HCEC 1CT (cell line): ENCODE measurements around the gene SORCS3.

Experiments used
- DNase-seq: peaks from one replicate; pipeline ENCODE4 v3.0.0-alpha.2; 2017

Gene SORCS3

DNA sequence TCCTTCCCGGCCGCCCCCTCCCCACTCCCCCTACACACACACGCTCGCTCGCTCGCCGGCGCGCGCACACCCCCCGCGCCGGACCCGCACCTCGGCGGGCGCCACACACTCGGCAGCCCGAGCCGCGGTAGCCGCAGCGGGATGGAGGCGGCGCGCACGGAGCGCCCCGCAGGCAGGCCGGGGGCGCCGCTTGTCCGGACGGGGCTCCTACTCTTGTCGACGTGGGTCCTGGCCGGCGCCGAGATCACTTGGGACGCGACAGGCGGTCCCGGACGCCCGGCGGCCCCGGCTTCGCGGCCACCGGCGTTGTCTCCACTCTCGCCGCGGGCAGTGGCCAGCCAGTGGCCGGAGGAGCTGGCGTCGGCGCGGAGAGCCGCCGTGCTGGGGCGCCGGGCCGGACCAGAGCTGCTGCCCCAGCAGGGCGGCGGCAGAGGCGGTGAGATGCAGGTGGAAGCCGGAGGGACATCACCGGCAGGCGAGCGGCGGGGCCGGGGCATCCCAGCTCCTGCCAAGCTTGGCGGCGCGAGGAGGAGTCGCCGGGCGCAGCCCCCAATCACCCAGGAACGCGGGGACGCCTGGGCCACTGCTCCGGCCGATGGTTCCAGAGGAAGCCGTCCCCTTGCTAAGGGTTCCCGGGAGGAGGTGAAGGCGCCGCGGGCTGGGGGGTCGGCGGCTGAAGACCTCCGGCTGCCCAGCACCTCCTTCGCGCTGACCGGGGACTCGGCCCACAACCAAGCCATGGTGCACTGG, at the start of gene SORCS3:
SORCS3 (plus strand) TSS at position 104 of the 750 bp plus-strand sequence.
- no peak for DNase-seq

DNA sequence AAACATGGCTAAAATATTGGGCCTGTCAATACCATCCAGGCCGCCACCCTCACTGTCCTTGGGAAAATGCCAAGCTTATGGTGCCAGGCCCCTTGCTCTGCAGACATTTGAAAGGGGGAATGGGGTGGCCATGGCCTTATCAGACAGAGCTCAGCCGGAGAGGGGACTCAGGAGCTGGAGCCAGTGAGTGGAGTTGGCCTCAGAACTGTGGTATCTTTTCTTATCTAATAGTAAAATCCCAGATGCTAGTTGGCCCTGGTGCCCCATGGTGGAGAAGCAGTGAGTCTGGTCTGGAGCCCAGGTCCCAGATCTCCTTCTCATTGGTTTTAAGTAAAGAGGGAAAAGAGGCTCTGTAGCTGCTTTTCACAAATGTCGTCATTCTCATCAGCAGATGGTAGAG, 49.6 kb upstream of the SORCS3 start:
- no peak for DNase-seq

DNA sequence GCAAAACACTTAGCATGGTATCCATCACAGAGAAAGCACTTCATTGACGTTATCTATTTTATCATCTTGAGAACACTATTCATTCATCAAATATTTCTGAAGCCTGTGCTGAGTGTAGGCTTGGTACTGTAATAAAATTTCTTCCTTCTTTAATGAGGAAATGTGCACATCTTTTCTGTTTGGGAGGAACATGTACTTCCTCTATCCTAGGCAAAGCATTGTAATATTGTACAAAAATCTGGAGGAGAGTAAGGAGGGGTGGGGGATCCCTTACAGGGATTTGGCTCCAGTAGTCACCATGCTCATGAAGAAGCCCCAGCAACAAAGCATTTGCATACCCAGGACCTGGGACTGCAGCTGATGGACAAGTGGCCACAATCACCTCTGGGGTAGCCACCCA, 39.9 kb upstream of the SORCS3 start:
- no peak for DNase-seq

DNA sequence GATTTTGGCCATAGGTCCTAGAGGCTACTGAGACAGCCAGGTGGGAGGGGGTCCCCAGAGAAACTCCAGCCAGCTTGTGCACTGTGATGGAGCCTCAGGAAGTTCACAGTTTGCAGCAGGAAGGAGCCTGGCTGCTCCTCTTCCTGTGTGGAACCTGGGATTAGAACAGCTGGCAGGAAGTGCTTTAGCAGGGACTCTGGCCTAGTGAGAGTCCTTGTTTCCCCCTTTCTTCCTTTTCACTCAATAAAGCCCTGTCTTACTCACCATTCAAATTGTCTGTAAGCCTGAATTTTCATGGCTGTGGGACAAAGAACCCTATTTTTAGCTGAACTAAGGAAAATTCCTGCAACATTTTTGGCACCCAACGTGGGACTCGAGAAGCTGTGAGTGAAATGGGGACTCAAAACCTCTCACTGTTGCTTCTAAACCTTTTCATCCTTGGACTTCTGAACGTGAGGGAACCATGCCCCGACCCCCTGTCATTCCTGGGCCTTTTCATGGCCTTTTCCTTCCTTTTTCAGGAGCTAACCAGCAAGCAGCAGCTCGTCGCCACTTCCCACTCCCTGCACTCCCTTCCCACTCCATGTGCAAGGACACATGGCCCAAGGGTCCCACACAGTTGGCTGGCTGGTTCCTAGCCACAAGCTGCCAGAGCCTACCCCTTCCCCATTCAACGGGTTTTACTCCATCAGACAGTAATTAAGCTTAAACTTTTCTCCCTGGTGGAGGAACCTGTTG, 32.8 kb upstream of the SORCS3 start:
- no peak for DNase-seq

DNA sequence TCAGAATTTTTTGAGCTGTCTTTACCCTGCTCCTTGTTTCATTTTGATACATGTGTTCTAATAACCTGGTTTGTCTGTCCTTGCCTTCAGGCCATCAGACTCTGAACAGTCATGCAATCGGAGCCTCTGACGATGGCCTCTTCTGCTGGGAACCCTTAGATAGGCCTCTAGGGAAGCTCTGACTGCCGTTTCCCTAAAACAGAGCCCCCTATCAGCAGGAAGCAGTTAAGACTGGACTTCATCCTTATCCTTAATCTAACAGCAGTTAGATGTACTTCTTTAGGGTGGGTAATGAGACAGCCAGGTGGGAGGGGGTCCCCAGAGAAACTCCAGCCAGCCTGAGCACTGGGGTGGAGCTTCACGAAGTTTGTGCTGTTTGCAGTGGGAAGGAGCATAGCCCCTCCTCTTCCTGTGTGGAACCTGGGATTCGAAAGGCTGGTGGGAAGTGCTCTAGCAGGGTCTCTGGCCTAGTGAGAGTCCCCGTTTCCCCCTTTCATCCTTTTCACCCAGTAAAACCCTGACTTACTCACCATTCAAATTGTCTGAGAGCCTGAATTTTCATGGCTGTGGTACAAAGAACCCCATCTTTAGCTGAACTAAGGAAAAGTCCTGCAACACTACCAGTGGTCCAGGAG, 28.4 kb upstream of the SORCS3 start:
- no peak for DNase-seq

DNA sequence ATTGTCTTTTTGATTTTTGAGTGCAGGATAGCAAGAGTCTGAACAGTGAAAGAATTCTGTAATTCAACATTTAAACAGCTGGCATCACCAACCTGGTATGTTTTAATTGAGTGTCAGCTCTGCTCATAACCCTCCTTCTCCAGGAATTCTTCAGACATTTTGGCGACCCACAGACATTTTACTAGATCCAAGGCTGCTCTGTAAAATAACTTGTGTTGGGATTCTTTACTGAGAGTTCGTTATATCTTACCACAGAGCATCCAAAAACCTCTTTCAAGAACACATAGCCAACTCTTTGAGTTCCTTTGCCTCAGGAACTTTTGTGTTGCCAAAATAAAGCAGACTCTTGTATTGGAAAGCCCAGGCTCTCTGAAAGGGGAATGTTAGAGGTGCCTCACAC, 27.7 kb upstream of the SORCS3 start:
- no peak for DNase-seq

DNA sequence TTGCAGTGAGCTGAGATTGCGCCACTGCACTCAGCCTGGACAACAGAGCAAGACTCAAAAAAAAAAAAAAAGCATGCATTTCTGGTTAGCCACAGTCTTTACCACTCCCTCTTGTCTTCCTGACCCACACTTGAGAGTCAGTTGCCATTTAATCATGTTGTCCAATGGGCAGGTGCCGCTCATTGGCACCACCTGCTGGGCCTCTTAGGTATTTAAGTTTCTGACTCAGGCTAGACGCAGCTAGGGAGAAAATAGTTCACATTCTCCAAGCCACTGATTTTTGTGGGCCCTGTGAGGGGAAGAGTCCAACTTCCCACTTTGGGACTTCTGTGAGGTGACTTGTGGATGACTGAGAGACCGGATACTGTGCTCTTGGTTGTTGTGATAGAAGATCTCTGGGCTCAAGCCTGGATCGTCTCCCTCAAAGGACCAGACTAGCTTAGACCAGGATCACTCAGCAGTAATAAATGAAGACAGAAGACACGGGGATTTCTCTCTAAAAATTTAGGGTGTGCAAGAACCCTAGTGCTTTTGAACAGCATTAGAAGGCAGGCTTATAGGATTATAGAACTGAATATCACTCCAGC, 26.8 kb upstream of the SORCS3 start:
- peak; percentile 7 for DNase-seq

DNA sequence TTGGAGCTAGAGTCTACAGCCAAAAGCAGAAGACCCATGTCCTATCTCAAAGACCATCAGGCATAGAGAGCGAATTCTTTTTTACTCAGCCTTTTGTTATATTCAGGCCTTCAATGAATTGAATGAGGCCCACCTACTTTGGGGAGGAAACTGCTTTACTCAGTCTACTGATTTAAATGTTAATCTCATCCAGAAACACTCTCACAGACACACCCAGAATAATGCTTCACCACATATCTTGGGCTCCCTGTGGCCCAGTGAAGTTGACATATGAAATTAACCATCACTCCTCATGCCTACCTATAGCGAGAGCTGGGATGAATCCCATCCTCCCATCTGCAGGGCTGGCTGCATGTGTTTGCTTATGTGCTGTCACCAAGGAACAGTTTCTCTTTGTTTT, 26.0 kb upstream of the SORCS3 start:
- DNase-seq = no peak

DNA sequence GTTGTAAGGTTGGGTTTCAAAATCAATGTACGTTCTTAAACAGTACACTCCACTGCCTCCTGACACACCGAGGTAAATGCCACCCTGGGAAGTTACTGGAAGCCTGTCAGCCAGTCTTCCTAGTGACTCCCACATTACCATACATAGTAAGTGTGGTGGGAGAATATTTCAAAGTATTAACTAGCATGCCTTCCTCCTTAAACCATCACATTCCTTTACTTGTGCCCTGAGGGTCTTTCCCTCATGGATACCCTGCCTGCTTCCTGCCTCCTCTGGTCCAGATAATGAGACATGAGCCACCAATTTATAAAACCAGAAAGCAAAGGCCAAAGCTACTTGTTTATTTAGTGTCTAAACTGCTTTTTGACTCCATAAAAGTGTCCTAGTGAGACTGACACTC, 23.3 kb upstream of the SORCS3 start:
- DNase-seq = no peak

DNA sequence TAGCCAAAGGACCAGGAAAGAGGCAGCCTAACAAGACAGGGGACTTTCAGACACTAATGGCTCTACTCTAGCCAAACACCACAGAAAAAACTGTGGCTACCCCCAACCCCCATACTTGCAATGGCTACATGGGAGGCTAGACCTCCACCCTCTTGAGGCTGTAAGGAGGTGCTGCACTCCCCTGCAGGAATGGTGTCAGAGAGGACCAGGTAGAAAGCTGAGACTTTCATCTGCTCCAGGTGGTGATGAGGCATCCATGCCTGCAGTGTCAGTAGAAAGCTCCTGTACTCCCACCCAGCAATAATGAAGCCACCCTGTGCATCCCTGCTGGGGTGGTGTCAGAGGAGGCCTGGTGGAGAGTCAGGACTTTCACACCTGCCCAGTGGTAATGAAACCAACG, 18.9 kb upstream of the SORCS3 start:
- no peak for DNase-seq

DNA sequence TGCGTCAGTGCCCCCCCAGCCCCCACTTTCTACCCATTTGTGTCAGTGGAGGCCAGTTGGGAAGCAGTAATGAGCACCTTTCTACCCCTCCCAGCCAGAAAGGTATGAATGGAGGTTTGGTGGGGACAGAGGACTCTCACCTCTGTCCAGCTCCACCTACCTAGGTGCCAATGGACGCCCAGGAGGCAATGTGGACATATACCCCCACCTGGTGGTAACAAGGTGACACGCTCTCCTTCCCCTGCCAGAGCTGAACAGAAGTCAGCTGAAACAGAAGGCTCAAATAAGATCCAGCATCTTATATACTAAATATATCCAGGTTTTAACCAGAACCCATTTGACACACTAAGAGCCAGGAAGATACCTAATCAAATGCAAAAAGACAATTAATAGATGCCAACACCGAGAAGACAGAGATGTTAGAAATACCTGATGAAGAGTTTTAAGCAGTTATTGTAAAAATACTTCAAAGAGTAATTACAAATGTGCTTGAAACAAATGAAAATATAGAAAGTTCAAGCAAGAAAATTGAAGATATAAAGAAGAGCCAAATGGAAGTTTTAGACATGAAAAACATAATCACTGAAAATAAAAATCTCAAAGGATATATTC, 18.4 kb upstream of the SORCS3 start:
- no peak for DNase-seq

DNA sequence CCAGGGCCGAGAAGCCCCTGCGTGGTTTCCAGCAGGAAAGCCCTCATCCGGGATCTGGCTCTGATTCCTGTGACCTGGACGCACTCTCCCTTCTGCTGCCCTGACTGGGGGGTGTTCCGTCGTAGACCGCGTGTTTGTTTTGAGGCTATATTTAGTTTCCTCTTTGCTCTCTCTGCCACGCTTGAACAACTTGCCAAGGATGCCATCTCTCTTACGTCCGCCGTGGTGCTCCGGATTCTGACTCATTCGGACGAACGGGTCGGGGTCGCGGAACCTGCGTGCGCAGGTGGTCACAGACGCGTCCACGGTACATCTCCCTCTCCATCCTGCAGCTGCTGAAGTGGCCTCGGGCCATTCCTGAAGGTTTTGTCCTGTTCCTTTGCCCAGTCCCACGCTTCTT, 10.4 kb upstream of the SORCS3 start:
- no peak for DNase-seq

DNA sequence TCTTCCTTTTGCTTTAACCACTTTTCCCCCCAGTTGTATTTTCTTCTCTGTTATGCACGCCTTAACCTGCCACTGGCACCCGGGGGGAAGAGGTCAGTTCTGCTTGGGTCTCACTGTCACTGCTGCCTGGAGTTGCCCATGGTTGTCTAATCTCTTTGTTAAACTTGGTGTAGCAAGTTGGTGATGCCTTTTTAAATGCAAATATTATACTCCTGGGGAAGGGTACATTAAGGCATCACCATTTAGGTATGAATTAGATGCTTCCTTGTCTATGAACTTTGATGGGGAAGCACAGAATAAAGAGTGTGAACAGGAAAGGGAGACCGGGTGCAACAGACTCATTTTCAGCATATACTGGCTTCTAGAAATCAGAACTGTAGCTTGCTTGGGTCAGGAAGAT, 9.1 kb upstream of the SORCS3 start:
- no peak for DNase-seq

DNA sequence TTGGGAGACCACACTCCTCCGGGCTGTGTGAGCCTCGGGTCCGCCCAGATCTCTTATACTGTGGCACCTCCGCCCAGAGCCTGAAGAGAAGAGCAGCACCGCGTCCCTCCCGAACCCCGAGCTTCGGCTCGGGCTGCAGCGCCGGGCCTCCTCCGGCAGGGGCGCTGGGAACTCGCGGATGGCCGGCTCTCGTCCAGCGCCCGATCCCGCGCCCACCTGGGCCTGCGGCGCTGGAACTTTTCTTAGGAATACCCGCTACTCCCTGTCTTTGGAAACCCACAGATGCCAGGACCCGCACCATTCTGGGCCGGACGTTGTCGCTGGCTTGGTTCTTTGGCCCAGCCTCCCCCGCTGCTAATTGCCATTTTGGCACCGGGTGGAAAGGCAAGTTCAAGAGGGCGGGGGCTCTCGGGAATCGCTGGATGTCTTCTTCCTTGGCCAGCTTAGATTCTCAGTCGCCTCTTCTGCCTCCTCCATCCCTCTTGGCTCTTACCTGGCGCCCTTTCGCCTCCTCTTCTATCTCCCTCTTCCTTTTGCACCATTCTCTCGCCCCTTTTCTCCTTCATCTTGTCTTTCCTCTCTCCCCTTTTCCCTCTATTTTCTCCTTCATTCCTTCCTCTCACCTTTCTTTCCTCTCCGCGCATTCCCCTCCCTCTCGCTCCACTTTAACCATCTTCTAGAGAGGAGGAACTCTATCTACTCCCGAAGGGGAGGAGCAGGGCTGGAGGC, 2.1 kb upstream of the SORCS3 start:
- DNase-seq = no peak

DNA sequence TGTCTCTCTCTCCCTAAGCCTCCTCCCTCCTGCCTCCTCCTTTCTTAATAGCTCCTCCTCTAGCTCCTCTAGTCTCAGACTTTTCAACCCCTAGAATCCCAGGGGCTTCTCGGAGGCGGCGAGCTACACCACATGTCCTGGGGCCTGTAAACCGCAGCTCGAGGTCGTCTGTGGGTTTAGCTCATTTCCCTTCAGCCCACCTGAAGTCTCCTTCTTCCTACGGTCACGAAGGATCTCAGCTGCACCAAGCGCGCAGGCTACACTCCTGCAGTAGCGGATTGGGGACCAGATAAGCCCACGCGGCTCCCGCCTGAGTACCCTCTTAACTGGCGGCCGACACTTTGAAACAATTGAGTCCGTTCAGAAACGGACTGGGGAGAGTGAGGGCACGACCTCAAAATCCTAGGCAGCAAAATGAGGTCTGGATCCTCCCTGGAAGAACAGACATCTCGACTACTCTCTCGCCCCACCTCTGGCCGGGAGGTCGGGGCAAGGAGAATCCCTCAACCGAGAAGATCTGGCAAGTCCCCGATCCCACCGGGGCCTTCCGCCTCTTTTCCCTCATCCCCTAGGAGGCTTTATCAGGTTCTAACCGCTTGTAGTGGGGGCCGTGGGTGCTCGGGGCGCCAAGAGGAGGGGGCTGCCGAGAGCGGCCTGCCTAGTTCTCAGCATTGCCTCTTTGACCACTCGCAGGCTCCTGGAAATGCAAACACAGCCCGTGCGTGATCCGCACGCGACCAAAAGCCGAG, 1.3 kb upstream of the SORCS3 start:
- DNase-seq = no peak

DNA sequence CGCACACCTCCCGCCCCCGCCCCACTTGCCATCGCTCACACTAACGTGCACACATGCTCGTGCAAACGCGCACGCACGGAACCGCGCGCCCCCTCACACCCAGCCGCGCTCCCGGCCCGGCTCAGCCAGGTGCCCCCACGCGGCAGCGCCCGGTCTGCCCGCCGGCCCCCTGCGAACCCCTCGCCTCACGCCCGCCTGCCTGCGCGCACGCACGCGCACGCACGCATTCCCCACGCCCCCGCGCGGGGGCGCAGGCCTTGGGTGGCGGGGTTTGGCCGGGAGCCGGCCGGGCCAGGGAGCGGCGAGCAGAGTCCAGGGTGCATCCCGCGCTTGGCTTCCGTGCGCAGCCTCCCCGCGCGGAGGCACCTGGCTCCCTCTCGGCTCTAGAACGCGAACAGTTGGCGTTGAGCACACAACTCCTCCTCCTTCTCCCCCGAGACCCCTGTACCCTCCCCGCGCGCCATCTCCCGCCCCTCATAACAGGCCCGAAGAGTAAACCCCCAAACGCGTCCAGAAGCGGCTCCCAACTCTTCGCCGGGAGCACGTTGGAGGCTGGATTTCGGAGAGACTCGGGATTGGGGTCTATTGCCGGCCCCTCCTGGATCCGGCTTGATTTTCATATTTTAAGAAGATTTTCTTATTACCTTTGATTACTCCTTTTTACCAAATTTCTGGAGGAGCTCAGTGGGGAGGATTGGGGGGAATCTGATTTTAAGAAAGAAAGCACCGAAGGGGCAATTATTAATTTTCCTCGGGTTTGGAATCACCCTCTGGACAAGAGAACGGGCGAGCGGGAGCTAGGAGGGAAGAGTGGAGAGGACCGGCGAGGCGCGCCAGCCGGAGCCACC, 527 bp upstream of the SORCS3 start:
- DNase-seq = no peak

DNA sequence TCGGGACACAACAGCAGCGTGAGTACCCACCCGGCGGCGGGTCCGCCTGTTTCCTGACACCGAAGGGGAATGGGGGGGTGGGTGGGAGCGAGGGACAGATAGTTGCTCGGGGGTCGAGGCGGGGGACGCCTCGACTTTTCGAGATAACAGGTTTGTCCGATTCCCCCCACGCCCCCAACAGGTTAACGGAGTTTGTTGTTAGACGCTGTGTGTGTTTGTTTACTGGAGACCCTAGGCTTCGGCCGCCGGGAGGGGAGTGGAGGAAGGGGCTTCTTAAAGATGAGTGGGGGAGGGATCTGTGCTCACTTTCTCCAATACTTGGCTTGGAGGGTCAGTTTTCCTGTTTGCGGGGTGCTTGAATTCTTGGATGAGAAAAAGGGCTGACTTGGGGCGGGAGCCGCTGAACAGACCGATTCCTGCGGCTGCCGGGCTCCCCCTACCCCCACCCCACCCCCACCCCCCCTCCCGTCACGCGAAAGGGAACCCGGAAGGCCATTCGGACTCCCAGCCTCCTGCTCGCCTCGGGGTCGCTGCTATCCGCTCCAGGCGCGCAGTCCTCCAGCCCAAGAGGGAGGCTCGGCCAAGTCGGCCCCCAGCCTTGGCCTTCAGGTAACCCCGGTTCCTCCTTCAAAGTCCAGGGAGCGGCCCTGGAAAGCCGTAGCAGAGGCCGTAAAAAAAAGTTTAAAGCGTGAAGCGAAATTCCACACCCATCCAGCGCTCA, 1.0 kb downstream of the SORCS3 start:
- DNase-seq = no peak

DNA sequence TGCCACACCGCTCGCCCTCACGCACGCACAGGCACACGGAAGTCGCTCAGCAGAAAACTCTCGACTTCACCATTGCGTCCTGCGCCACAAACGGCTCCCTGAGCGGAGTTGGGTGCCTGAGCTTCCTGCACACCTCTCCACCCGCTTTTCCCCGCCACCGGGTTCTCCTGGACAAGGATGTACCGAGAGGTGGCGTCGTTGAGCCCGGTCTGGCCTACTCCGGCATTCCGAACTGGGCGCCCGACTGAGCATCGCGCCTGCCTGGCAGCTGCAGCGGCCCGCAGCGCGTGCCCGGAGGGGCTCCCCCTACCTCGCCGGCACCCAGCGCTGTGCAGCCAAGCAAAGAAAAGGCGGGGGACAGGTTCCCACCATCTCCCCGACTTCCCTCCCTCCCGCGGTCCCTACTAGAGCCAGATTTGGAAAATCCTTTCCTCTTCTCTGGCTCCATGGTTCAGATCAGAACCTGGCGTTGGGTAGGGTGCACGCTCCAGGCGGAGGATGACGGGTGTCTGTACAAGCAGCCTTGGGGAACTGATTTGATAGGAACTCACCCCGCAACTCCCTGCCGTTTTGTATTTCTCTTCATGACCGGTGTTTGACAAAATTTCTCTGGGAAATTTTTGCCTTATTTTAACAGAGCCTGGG, 1.7 kb downstream of the SORCS3 start:
- DNase-seq = no peak

DNA sequence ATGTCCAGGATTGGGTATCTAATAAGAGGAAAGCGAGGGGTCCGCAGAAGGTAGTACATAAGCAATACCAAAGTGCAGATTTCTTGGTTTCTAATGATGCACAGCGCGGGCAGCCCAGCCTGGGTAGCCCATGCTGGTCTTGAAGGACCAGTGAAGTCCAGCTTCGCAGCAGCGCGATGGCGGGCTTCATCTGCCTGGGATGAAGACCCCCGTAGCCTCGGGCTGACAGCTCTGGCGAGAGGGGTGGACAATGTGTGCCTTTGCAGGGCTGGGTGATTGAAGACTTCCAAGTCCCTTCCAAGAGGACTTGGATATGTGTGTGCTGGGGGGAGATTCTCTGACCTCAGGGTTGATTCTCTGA, 2.2 kb downstream of the SORCS3 start:
- DNase-seq = no peak

DNA sequence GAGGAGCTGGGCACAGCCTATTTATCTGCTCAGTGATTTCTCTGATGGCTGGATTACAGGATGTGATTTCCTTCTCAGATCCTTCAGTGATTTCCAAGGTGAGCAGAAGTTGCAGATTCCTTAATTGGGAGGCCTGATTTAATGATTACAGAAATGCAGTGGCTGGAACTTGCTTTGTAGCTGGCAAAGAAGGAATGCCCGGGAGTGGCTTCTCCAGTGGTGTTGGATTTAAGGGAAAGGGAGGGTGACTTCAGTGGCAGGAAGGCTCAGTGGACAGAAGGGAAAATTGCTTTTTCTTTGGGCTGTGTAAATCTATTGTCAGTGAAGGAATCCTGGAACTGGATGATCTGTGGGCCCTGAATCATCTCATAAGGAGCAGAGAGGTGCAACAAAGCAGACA, 5.1 kb downstream of the SORCS3 start:
- no peak for DNase-seq
